Panc1 (cell line): Measurements from ENCODE around the gene MRPL51. TPM values are rescaled to one million over a fixed set of nuclear protein-coding genes. Genes with fewer than 3 reads are reported as not detected.

Experiments
- ATAC-seq: fragments of 200-7000 bp; cut with Tn5 transposase; 2 replicates; pipeline ENCODE4 v1.9.1; 2020; ENCODE audit warnings: mild to moderate bottlenecking, moderate library complexity
- BruUV-seq: library from RNA; stranded (reverse); fragments of 400-500 nt; replicated peaks from 2 replicates; lab custom pipeline; 2021; lab: Mats Ljungman, UMichigan
- CTCF ChIA-PET: fragments of 300-600 bp; sonication (Branson Sonifier 250); formaldehyde crosslinking; loops from one replicate; lab custom pipeline; 2022; ENCODE audit warnings: antibody characterized with exemption; lab: Charles Lee
- POLR2A ChIA-PET: fragments of 300-600 bp; sonication (Branson Sonifier 250); formaldehyde crosslinking; loops from one replicate; lab custom pipeline; 2022; ENCODE audit warnings: antibody characterized with exemption; lab: Charles Lee
- DNase-seq: peaks from one replicate; pipeline ENCODE4 v3.0.0-alpha.2; 2010; ENCODE audit warnings: low read depth, low spot score
- H3K27ac ChIP-seq: 2 replicates; pipeline ENCODE4 v1.5.1; 2011; ENCODE audit warnings: mild to moderate bottlenecking, low read length, inconsistent platforms
- H3K27me3 ChIP-seq: fragments of 200-500 bp; sonication (Bioruptor generic); 2 replicates; pipeline ENCODE4 v1.6.0; 2014; ENCODE audit warnings: low read length, inconsistent platforms; ENCODE audit not compliant: control insufficient read depth, insufficient read depth
- H3K36me3 ChIP-seq: fragments of 200-500 bp; sonication (Bioruptor generic); 2 replicates; pipeline ENCODE4 v1.5.1; 2014; ENCODE audit warnings: inconsistent platforms, mild to moderate bottlenecking, low read length, moderate library complexity; ENCODE audit not compliant: control insufficient read depth, insufficient read depth
- H3K4me1 ChIP-seq: 2 replicates; pipeline ENCODE4 v1.5.1; 2011; ENCODE audit warnings: inconsistent platforms, mild to moderate bottlenecking, low read length, moderate library complexity; ENCODE audit not compliant: control insufficient read depth, insufficient read depth
- H3K4me3 ChIP-seq, 2 experiments: 2 replicates each; pipeline ENCODE4 v1.5.1; 2011 to 2012; ENCODE audit warnings: low read depth in 2 of 2, low read length in 2 of 2, mild to moderate bottlenecking in 2 of 2, inconsistent platforms in 1 of 2, moderate library complexity in 1 of 2
- H3K9me3 ChIP-seq: fragments of 200-500 bp; sonication (Bioruptor generic); 2 replicates; pipeline ENCODE4 v1.5.1; 2014; ENCODE audit warnings: low read depth, mild to moderate bottlenecking, inconsistent platforms, low read length, moderate library complexity; ENCODE audit not compliant: control insufficient read depth, insufficient read depth
- POLR2AphosphoS5 ChIP-seq: IDR thresholded peaks from 2 replicates; pipeline ENCODE4 v1.6.1; 2012; ENCODE audit warnings: mild to moderate bottlenecking, low read depth, low read length, moderate library complexity
- SIN3A ChIP-seq: IDR thresholded peaks from 2 replicates; pipeline ENCODE4 v1.6.1; 2012; ENCODE audit warnings: low read depth, mild to moderate bottlenecking, low read length, moderate library complexity, borderline replicate concordance; ENCODE audit not compliant: insufficient read depth
- TCF7L2 ChIP-seq: IDR thresholded peaks from 2 replicates; pipeline ENCODE4 v1.6.1; 2011; ENCODE audit warnings: mild to moderate bottlenecking, low read depth, low read length, inconsistent platforms
- in situ Hi-C: cut with HindIII; loops from 2 replicates; pipeline ENCODE4 v1.10.0; 2016; ENCODE audit warnings: low sequenced_read_pairs, low pct_unique_long_range_greater_than_20kb
- intact Hi-C: fragments of 100-400 bp; cut with micrococcal nuclease; formaldehyde crosslinking; loops from one replicate; pipeline ENCODE4 v1.10.0; 2022; ENCODE audit not compliant: unreplicated experiment
- total RNA-seq: library from RNA; stranded (reverse); gene quantifications from one replicate; pipeline ENCODE4 v1.2.1, GENCODE V29; 2021; ENCODE audit not compliant: unreplicated experiment
- TF ChIP-seq, protein P1 (sequence below), 2 experiments: IDR thresholded peaks; 2 replicates each; pipeline ENCODE4 v1.6.1; 2011 to 2012; ENCODE audit warnings: low read depth in 2 of 2, control low read depth in 1 of 2, low read length in 1 of 2, mild to moderate bottlenecking in 1 of 2, moderate library complexity in 1 of 2; ENCODE audit not compliant: insufficient read depth in 1 of 2
- TF ChIP-seq, protein P2 (sequence below): fragments of 450-650 bp; IDR thresholded peaks from 2 replicates; pipeline ENCODE4 v1.5.1; 2017; ENCODE audit warnings: mild to moderate bottlenecking

The MRPL51 gene
- total RNA-seq, 1 experiment from 2014 or later: 194 TPM

DNA sequence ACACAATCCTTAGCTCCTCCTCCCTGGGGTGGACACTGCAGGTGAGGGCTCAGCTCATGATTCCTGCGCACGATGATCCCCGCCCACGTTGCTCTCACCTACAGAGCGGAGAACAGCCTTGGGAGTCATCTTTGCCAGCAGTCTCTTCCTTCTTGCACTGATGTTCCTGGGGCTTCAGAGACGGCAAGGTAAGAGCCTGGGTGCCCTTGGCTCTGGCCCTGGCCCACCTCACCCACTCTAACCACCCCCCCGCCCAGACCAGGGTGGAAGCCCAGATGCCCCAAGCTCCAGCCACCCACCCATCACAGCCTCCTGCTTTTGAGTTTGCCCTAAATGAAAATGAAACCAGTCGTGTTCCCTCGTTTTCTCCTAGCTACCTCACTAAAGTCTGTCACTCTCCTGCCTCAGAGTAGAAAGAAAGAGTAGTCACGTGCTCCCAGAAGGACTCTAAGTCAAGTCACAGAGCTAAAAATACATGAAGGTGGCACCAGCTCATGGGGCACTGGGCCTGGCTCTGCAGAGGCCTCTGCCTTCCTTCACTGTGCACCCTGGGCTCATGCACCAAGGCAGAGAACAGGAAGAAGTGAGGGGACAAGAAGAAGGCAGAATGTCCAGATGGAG, 32.2 kb downstream of the MRPL51 start:
- Histone ChIP-seq H3K27me3 (no peaks in the 10 kb centered on the region), H3K36me3 (no peaks in the 10 kb centered on the region; the same call in 1 of the 2 replicates), H3K9me3 (no peaks in the 10 kb centered on the region), H3K27ac (no peak overlapping the region), H3K4me3 (no peak overlapping the region), H3K4me1 (no peaks in the 10 kb centered on the region)
- intact Hi-C loops: no loop called here
- ATAC-seq (no peak), DNase-seq (no peak)
- ChIA-PET CTCF (no interaction called here), POLR2A (interaction anchor here (0.6 kb wide), 1 partner anchor 208 kb away, joined by 4 read pairs; no protein-coding TSS in a partner anchor)
- BruUV-seq: no TSS peak
- TF ChIP-seq, protein P1, sequence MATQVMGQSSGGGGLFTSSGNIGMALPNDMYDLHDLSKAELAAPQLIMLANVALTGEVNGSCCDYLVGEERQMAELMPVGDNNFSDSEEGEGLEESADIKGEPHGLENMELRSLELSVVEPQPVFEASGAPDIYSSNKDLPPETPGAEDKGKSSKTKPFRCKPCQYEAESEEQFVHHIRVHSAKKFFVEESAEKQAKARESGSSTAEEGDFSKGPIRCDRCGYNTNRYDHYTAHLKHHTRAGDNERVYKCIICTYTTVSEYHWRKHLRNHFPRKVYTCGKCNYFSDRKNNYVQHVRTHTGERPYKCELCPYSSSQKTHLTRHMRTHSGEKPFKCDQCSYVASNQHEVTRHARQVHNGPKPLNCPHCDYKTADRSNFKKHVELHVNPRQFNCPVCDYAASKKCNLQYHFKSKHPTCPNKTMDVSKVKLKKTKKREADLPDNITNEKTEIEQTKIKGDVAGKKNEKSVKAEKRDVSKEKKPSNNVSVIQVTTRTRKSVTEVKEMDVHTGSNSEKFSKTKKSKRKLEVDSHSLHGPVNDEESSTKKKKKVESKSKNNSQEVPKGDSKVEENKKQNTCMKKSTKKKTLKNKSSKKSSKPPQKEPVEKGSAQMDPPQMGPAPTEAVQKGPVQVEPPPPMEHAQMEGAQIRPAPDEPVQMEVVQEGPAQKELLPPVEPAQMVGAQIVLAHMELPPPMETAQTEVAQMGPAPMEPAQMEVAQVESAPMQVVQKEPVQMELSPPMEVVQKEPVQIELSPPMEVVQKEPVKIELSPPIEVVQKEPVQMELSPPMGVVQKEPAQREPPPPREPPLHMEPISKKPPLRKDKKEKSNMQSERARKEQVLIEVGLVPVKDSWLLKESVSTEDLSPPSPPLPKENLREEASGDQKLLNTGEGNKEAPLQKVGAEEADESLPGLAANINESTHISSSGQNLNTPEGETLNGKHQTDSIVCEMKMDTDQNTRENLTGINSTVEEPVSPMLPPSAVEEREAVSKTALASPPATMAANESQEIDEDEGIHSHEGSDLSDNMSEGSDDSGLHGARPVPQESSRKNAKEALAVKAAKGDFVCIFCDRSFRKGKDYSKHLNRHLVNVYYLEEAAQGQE (IDR thresholded peaks at IDR 0.05; ENCODE audit: insufficient read depth in 1 of 2, low read depth in 2 of 2, low read length in 1 of 2): no peak
- no peak for TF ChIP-seq TCF7L2
- in situ Hi-C loops: no loop called here

DNA sequence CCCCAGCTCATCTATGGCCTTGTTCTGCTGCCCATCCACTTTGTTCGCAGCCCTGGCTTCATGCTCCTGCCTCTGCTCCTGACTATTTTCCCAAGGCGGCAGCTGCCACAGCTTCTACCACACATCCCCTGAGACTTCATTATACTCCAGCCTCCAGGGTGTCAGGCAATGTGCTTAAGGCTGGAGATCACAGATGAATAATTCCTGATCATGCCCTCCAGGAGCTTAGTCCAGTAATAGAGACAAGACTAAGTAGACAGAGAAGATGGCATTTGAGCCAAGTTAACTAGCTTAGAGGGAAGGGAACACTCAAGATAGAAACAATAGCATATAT, 34.1 kb downstream of the MRPL51 start:
- POLR2A ChIA-PET: interaction anchor here (0.7 kb wide), 1 partner anchor 12 kb away, joined by 3 read pairs; the partner anchor contains the start of gene VAMP1
- no peak overlapping the region for H3K27ac ChIP-seq

More for the DNA sequence above, 34.1 kb downstream of the MRPL51 start:
- intact Hi-C loops (no loop called here), in situ Hi-C loops (no loop called here)
- TF ChIP-seq POLR2AphosphoS5: no peak
- no peak for TF ChIP-seq TCF7L2
- TF ChIP-seq, protein P2, sequence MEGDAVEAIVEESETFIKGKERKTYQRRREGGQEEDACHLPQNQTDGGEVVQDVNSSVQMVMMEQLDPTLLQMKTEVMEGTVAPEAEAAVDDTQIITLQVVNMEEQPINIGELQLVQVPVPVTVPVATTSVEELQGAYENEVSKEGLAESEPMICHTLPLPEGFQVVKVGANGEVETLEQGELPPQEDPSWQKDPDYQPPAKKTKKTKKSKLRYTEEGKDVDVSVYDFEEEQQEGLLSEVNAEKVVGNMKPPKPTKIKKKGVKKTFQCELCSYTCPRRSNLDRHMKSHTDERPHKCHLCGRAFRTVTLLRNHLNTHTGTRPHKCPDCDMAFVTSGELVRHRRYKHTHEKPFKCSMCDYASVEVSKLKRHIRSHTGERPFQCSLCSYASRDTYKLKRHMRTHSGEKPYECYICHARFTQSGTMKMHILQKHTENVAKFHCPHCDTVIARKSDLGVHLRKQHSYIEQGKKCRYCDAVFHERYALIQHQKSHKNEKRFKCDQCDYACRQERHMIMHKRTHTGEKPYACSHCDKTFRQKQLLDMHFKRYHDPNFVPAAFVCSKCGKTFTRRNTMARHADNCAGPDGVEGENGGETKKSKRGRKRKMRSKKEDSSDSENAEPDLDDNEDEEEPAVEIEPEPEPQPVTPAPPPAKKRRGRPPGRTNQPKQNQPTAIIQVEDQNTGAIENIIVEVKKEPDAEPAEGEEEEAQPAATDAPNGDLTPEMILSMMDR: no peak
- TF ChIP-seq, protein P1 (IDR thresholded peaks at IDR 0.05; ENCODE audit: insufficient read depth in 1 of 2, low read depth in 2 of 2, low read length in 1 of 2): no peak
- TF ChIP-seq SIN3A: no peak
- Histone ChIP-seq H3K36me3 (no peaks in the 10 kb centered on the region; the same call in 1 of the 2 replicates), H3K27me3 (no peaks in the 10 kb centered on the region), H3K4me3 (no peak overlapping the region), H3K9me3 (no peaks in the 10 kb centered on the region), H3K4me1 (no peaks in the 10 kb centered on the region)
- CTCF ChIA-PET: no interaction called here
- no peak for ATAC-seq
- no TSS peak for BruUV-seq
- DNase-seq: no peak
